Caco-2 (cell line): ENCODE results near the gene SEMA3A. TPM values are rescaled to one million over a fixed set of nuclear protein-coding genes. Genes with fewer than 3 reads are reported as not detected.

Experiments
- BruUV-seq: library from RNA; stranded (reverse); fragments of 400-500 nt; replicated peaks from 2 replicates; lab custom pipeline; 2021; lab: Mats Ljungman, UMichigan
- CTCF ChIA-PET: fragments of 300-600 bp; sonication (Branson Sonifier 250); formaldehyde crosslinking; loops from one replicate; lab custom pipeline; 2022; ENCODE audit warnings: antibody characterized with exemption; lab: Charles Lee
- POLR2A ChIA-PET: fragments of 300-600 bp; sonication (Branson Sonifier 250); formaldehyde crosslinking; loops from one replicate; lab custom pipeline; 2022; ENCODE audit warnings: antibody characterized with exemption; lab: Charles Lee
- DNase-seq, 2 experiments: peaks; one replicate each; pipeline versions ENCODE4 v3.0.0 to v3.0.0-alpha.2; 2020 to 2022
- H3K27me3 ChIP-seq: replicated peaks from 2 replicates; pipeline ENCODE4 v1.6.0; 2011; ENCODE audit warnings: low read length; ENCODE audit not compliant: control insufficient read depth, insufficient read depth
- H3K36me3 ChIP-seq: 2 replicates; pipeline ENCODE4 v1.5.1; 2011; ENCODE audit warnings: low read length; ENCODE audit not compliant: control insufficient read depth, insufficient read depth
- H3K4me1 ChIP-seq: fragments of 250-450 bp; sonication (Bioruptor Pico); 2 replicates; pipeline ENCODE4 v1.5.1; 2020; ENCODE audit warnings: mild to moderate bottlenecking
- H3K4me3 ChIP-seq: 2 replicates; pipeline ENCODE4 v1.5.1; 2011; ENCODE audit warnings: low read depth, mild to moderate bottlenecking, control low read depth, low read length
- H3K9me3 ChIP-seq: fragments of 250-450 bp; sonication (Bioruptor Pico); 2 replicates; pipeline ENCODE4 v1.5.1; 2020; ENCODE audit warnings: mild to moderate bottlenecking, moderate library complexity
- H3K27ac Mint-ChIP-seq: one replicate; pipeline ENCODE4 v1.8.0; 2022; ENCODE audit warnings: mixed read lengths; ENCODE audit not compliant: unreplicated experiment
- H3K27me3 Mint-ChIP-seq: one replicate; pipeline ENCODE4 v1.8.0; 2022; ENCODE audit warnings: mixed read lengths; ENCODE audit not compliant: insufficient read depth, unreplicated experiment
- H3K36me3 Mint-ChIP-seq: one replicate; pipeline ENCODE4 v1.8.0; 2022; ENCODE audit warnings: mild to moderate bottlenecking, mixed read lengths; ENCODE audit not compliant: insufficient read depth, unreplicated experiment
- H3K4me1 Mint-ChIP-seq: one replicate; pipeline ENCODE4 v1.8.0; 2022; ENCODE audit warnings: low read depth, mixed read lengths; ENCODE audit not compliant: unreplicated experiment
- H3K4me3 Mint-ChIP-seq: one replicate; pipeline ENCODE4 v1.8.0; 2022; ENCODE audit warnings: mild to moderate bottlenecking, moderate library complexity, mixed read lengths; ENCODE audit not compliant: unreplicated experiment
- H3K9me3 Mint-ChIP-seq: one replicate; pipeline ENCODE4 v1.8.0; 2022; ENCODE audit warnings: mixed read lengths; ENCODE audit not compliant: unreplicated experiment
- intact Hi-C: fragments of 100-400 bp; cut with micrococcal nuclease; formaldehyde crosslinking; loops from one replicate; pipeline ENCODE4 v1.10.0; 2022; ENCODE audit not compliant: unreplicated experiment
- total RNA-seq: library from RNA; stranded (reverse); gene quantifications from 2 replicates; pipeline ENCODE4 v1.2.3, GENCODE V29; 2022
- TF ChIP-seq, protein P1 (sequence below), 2 experiments: fragments of 200-600 bp in 1 of 2; IDR thresholded peaks; 1 replicate in 1 of 2; 2 replicates in 1 of 2; pipeline versions ENCODE4 v1.5.1 to v1.8.0; 2011 to 2022; ENCODE audit warnings: antibody characterized with exemption in 1 of 2, control low read depth in 1 of 2, inconsistent platforms in 1 of 2, low read depth in 1 of 2, low read length in 1 of 2, mild to moderate bottlenecking in 1 of 2, moderate library complexity in 1 of 2; ENCODE audit not compliant: insufficient read depth in 1 of 2, severe bottlenecking in 1 of 2, unreplicated experiment in 1 of 2

Gene SEMA3A
- total RNA-seq, 1 experiment from 2014 or later: 55.1 TPM

DNA sequence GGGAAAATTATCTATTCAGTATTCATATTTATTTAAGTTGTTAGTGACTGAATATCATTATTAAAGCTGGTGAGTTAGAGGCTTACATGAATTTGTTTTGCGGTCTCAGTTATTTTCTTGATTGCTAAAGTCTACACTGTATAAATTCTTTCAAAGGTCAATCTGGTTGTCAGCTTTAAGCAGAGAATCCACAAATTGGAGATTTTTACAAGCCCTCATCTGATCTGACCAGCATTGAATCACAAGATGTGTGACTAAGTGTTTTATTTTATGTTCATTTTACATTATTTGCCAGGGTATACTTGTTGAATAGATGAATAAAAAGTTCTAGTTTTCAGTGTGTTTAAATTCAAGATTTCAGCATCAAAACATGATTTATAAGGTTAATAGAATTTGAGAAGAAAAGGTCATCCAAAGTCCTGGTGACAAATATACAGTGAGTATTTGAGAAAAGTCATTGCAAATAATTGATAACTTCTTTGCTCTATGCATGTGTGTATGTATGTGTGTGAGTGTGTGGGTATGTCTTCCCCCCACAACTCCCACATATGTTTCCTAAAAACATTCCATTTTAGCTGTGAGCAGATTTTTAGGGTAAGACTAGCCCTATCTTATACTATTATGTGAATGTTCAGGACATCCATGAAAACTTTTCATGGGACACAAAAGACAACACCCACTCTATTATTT is 4.4 kb downstream of the SEMA3A start:
- DNase-seq: no peak
- intact Hi-C loops: loop anchor here (5.0 to 10.0 kb wide), 2 partner anchors 147 to 455 kb away; no protein-coding TSS in a partner anchor
- no peaks in the 10 kb centered on the region for H3K36me3 Mint-ChIP-seq
- TF ChIP-seq, protein P1, sequence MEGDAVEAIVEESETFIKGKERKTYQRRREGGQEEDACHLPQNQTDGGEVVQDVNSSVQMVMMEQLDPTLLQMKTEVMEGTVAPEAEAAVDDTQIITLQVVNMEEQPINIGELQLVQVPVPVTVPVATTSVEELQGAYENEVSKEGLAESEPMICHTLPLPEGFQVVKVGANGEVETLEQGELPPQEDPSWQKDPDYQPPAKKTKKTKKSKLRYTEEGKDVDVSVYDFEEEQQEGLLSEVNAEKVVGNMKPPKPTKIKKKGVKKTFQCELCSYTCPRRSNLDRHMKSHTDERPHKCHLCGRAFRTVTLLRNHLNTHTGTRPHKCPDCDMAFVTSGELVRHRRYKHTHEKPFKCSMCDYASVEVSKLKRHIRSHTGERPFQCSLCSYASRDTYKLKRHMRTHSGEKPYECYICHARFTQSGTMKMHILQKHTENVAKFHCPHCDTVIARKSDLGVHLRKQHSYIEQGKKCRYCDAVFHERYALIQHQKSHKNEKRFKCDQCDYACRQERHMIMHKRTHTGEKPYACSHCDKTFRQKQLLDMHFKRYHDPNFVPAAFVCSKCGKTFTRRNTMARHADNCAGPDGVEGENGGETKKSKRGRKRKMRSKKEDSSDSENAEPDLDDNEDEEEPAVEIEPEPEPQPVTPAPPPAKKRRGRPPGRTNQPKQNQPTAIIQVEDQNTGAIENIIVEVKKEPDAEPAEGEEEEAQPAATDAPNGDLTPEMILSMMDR (IDR thresholded peaks at IDR 0.05; ENCODE audit: insufficient read depth in 1 of 2, low read depth in 1 of 2, low read length in 1 of 2, severe bottlenecking in 1 of 2, unreplicated experiment in 1 of 2): no peak
- no TSS peak for BruUV-seq
- no peak overlapping the region for H3K27ac Mint-ChIP-seq
- ChIA-PET CTCF (no interaction called here), POLR2A (no interaction called here)
- peaks cover 30% of the 10 kb centered on the region for H3K4me1 Mint-ChIP-seq
- H3K9me3 Mint-ChIP-seq: no peaks in the 10 kb centered on the region
- no peak overlapping the region for H3K4me3 ChIP-seq
- H3K9me3 ChIP-seq: no peaks in the 10 kb centered on the region
- no peak overlapping the region for H3K4me3 Mint-ChIP-seq
- H3K4me1 ChIP-seq: peaks cover 35% of the 10 kb centered on the region
- no peaks in the 10 kb centered on the region for H3K36me3 ChIP-seq
- H3K27me3 ChIP-seq: no peaks in the 10 kb centered on the region
- H3K27me3 Mint-ChIP-seq: no peaks in the 10 kb centered on the region

DNA sequence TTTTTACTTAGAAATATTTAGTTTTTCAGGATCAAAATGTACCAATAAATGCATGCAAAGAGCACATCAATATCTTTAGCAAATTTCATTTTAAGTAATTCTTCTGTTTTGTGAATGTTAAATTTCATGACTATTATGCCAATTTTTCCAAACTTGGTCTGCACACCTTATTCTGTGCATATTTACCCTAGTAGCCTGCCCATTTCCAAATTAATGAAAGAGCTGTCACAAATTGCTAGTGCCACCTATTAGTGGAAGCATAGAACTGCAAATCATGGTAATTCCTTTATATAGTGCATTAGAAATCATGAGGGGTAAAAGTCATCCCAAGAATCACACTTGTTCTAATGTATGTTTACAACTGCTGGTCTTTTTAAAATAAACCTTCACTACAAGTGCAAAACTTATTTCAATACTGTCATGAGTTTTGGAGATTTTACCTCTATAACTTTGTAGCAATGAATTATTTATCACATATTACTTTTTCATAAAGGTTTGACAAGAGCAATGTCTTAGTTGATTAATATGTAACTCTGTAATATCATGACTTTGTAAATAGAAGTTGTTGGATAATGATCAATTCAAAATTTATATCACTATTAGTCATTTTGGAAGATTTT is 5.7 kb downstream of the SEMA3A start:
- Mint-ChIP-seq H3K9me3 (no peaks in the 10 kb centered on the region), H3K4me3 (no peak overlapping the region), H3K36me3 (peaks cover 5% of the 10 kb centered on the region), H3K27ac (no peak overlapping the region), H3K4me1 (peaks cover 29% of the 10 kb centered on the region), H3K27me3 (no peaks in the 10 kb centered on the region)
- no peaks in the 10 kb centered on the region for H3K36me3 ChIP-seq
- no peaks in the 10 kb centered on the region for H3K9me3 ChIP-seq
- DNase-seq: peak in 1 of 2 experiments; percentile 13
- TF ChIP-seq, protein P1 (IDR thresholded peaks at IDR 0.05; ENCODE audit: insufficient read depth in 1 of 2, low read depth in 1 of 2, low read length in 1 of 2, severe bottlenecking in 1 of 2, unreplicated experiment in 1 of 2): peak; percentile 54 to 56
- ChIA-PET CTCF (interaction anchor here (0.6 kb wide), 1 partner anchor 252 kb away, joined by 4 read pairs; no protein-coding TSS in a partner anchor), POLR2A (no interaction called here)
- intact Hi-C loops: loop anchor here (1.0 to 2.0 kb wide), 3 partner anchors 164 to 252 kb away; no protein-coding TSS in a partner anchor
- BruUV-seq: no TSS peak
- H3K4me1 ChIP-seq: peaks cover 35% of the 10 kb centered on the region
- no peaks in the 10 kb centered on the region for H3K27me3 ChIP-seq
- H3K4me3 ChIP-seq: no peak overlapping the region

- ChIA-PET POLR2A (no interaction called here), CTCF (no interaction called here)
- Histone ChIP-seq H3K36me3 (no peaks in the 10 kb centered on the region), H3K4me1 (peaks cover 35% of the 10 kb centered on the region), H3K9me3 (no peaks in the 10 kb centered on the region), H3K4me3 (no peak overlapping the region), H3K27me3 (no peaks in the 10 kb centered on the region)
- peaks cover 5% of the 10 kb centered on the region for H3K36me3 Mint-ChIP-seq
- no peaks in the 10 kb centered on the region for H3K27me3 Mint-ChIP-seq
- H3K27ac Mint-ChIP-seq: no peak overlapping the region
- H3K4me3 Mint-ChIP-seq: no peak overlapping the region
- TF ChIP-seq, protein P1 (IDR thresholded peaks at IDR 0.05; ENCODE audit: insufficient read depth in 1 of 2, low read depth in 1 of 2, low read length in 1 of 2, severe bottlenecking in 1 of 2, unreplicated experiment in 1 of 2): no peak
- BruUV-seq: no TSS peak
- H3K4me1 Mint-ChIP-seq: peaks cover 29% of the 10 kb centered on the region
- intact Hi-C loops: loop anchor here (2.0 kb wide), 2 partner anchors 163 to 251 kb away; no protein-coding TSS in a partner anchor
- H3K9me3 Mint-ChIP-seq: no peaks in the 10 kb centered on the region
- no peak for DNase-seq
Measured at GRCh38 chr7:84187813-84188510, 6.6 kb downstream of the SEMA3A start.
